A204.1 (cell line): ENCODE measurements around the gene ITGB1.
"Not testable (repeated sequence)": the region's sequence is repeated elsewhere in the genome, so short reads cannot be mapped to it uniquely, and the experiment has no call there.

Experiments
- FAIRE-seq: peaks from 2 replicates; lab custom pipeline; 2012; peaks lifted over from hg19 to GRCh38; lab: Jason Lieb, UNC

ITGB1 gene

GRCh38 chr10:32980558-32981468 lies 22.8 kb upstream of the ITGB1 start:
- no peak for FAIRE-seq

DNA sequence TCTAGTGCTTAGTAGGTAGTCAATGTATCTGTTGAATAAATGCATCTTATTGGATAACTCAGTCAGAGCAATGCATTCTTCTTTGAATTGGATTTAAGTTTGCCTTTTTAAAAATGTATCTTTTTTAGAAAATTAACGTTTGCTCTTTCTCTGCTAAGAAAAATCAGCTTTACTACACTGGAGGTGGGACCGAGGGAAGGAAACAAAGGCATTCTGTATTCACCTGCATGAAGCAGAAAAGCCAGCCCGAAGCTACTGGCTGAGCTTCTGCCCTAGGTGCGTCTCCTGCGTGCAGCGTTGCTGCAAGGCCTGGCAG lies 22.2 kb upstream of the ITGB1 start:
- no peak for FAIRE-seq

DNA sequence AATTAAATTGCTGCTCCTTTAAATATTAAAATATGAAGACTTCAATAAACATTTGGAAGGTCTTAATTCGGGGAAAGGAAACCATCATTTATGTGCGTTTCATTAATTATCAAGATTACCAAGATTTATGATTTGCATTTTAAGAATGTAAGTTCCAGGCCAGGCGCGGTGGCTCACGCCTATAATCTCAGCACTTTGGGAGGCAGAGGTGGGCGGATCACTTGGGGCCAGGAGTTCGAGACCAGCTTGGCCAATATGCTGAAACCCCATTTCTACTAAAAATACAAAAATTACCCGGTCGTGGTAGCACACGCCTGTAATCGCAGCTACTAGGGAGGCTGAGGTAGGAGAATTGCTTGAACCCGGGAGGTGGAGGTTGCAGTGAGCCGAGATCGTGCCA lies 21.7 kb upstream of the ITGB1 start:
- FAIRE-seq: not testable (repeated sequence)

DNA sequence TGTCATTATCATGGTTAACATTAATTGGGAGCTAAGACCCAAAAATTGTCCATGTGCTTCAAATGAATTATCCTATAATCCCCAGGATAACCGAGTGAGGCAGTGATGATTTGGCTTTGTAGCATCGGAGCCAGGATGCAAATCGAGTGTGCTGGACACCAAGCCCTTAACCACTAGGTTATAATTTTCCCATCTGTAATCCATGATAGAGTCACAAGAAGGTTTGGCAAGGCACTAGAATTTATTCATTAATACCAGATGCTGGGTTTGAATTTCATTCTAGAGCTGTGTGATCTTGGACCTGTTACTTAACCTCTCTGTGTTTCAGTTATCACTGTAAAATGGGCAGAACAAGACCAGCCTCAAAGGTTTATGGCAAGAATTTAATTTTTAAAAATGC lies 21.0 kb upstream of the ITGB1 start:
- no peak for FAIRE-seq

DNA sequence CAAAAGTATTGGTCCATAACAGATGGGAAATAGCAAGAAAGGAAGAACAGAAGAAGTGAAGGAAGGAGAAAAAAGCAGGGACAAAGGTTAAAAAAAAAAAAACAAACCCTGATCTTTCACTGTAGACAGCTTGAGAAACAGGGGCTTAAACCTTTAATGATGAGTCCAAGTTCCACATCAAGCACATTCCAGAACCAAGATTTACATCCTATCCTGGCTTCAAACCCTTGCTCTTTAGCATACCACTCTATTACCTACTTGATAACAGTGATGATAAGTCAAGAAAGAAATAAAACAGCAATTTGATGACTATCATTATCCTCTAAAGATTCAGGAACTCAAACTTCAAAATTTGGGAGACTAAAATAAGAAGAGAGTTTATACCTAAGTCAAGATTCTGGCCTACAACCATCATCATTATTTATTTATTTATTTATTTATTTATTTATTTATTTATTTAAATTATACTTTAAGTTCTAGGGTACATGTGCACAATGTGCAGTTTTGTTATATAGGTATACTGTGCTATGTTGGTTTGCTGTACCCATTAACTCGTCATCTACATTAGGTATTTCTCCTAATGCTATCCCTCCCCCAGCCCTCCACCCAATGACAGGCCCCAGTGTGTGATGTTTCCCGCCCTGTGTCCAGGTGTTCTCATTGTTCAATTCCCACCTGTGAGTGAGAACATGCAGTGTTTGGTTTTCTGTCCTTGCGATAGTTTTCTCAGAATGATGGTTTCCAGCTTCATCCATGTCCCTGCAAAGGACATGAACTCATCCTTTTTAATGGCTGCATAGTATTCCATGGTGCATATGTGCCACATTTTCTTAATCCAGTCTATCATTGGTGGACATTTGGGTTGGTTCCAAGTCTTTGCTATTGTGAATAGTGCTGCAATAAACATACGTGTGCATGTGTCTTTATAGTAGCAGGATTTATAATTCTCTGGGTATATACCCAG lies 20.1 kb upstream of the ITGB1 start:
- FAIRE-seq: not testable (repeated sequence)

- no peak for FAIRE-seq
These were observed 18.3 kb upstream of the ITGB1 start for GRCh38 chr10:32976338-32976737.

GRCh38 chr10:32972929-32973328 lies 14.9 kb upstream of the ITGB1 start:
- FAIRE-seq: peak; percentile 54

DNA sequence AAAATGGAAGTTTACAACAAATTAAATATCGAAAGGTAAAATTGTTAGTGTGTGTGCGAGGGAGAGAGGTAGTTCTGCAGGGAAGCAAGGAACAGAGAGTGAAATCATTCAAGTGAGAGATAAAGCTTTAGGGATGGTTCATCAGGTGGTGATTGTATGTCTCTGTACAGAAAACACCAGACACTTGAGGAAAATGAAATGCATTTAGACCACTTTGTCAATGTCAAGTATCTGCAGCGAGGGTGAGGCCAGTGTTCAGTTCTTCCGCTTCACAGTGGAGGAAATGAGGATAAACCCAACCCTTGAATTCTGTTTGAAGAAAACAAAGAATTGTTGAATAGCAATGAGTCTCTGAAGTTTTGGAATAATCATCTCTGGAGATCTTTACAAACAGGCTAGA lies 14.4 kb upstream of the ITGB1 start:
- FAIRE-seq: no peak

- peak; percentile 29 for FAIRE-seq
These were observed 13.6 kb upstream of the ITGB1 start for GRCh38 chr10:32971536-32972091.

DNA sequence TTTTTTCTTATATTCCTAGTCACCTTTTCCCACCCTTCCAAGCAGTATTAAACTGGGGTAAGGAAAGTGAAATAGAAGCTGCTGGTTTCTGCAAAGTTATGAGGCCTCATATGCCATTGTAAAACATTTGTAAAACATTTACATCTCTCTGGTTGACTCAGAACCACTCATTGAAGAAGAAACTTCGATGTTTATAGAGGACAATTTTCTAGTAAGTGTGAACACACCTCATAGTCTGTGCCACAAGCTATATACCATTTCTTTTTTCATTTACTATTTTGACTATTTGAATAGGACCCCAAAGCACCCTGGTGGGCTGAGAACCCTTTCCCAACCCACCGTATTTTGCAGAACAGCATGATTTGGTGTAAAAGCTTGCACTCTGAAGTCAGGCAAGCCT lies 12.9 kb upstream of the ITGB1 start:
- FAIRE-seq: no peak

DNA sequence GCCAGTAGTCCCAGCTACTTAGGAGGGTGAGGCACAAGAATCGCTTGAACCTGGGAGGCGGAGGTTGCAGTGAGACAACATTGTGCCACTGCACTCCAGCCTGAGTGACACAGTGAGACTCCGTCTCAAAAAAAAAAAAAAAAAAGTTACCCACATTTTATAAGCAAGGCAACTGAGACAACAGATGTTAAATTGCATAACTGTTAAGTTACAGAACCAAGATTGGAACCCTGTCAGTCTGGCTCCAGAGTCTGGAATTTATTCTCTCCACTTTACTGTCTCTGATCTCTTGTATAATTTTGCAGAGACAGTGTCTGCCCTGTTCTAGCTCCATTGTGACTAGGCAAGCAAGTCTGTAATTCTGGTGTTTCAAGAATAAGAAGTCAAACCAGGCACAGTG lies 6.2 kb upstream of the ITGB1 start:
- FAIRE-seq: no peak

GRCh38 chr10:32963096-32963495 lies 5.1 kb upstream of the ITGB1 start:
- peak; percentile 55 for FAIRE-seq

DNA sequence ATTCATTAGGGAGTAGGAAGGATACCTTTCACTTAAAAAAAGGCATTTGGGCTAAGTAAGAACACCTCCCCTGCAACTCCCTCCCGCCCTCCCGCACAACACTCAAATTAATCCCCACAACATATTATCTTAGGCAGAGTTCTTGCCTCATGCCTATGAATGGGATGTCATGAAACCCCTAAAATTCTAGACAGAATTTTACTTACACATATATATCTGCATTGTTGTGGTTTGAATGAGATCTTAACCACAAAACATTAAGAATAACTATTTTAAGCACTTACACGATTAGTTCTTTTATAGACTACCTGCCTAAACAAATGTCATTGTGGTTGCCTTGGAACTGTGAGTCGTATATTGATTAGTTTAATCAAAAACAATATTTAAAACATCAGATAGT lies 4.5 kb upstream of the ITGB1 start:
- FAIRE-seq: no peak

DNA sequence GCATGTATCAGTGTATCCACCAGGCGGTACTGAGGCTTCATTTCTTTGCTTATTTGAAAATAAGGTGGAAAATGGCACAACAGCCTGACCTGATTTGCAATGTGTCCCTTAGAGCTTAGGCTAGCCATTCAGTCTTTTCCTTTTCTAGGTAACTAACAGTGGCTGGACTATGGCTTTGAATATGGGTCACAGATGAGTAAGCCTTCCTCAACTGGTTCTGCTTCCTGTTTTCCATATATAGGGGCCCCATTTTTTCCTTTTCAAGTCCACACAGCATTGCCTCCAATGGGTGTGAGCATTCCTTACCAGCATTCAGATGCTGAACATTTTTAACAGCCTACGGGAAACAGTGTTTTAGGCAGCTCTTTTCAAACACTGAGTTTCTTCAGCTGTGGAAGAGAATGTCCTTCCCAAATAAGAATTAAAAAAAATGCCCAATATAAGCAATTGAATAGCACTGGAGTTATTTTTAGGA lies 3.9 kb upstream of the ITGB1 start:
- no peak for FAIRE-seq

DNA sequence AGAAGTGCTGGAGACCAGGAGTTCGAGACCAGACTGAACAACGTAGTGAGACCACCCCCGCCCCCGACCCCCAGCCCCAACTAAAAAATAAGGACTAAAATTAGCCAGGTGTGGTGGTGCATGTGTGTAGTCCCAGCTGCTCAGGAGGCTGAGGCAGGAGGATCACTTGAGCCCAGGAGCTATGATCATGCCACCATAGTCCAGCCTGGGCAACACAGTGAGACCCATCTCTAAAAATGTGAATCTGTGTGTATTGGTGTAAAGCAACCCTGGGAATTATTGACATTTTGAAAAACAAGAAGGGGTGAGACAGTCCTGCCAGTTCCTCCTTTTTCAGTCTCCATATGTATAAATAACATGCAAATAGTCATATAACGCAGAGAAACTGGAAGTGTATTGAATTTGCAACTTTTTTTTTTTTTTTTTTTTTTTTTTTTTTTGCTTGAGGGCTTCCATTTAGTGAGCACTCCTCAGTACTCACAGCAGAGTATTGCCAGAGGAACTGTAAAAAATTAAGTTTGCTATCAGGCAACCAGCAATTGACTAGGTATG lies 3.4 kb upstream of the ITGB1 start:
- no peak for FAIRE-seq

GRCh38 chr10:32960022-32960421 lies 2.0 kb upstream of the ITGB1 start:
- FAIRE-seq: no peak

GRCh38 chr10:32959006-32959920 lies 1.2 kb upstream of the ITGB1 start:
- FAIRE-seq: peak; percentile 14

DNA sequence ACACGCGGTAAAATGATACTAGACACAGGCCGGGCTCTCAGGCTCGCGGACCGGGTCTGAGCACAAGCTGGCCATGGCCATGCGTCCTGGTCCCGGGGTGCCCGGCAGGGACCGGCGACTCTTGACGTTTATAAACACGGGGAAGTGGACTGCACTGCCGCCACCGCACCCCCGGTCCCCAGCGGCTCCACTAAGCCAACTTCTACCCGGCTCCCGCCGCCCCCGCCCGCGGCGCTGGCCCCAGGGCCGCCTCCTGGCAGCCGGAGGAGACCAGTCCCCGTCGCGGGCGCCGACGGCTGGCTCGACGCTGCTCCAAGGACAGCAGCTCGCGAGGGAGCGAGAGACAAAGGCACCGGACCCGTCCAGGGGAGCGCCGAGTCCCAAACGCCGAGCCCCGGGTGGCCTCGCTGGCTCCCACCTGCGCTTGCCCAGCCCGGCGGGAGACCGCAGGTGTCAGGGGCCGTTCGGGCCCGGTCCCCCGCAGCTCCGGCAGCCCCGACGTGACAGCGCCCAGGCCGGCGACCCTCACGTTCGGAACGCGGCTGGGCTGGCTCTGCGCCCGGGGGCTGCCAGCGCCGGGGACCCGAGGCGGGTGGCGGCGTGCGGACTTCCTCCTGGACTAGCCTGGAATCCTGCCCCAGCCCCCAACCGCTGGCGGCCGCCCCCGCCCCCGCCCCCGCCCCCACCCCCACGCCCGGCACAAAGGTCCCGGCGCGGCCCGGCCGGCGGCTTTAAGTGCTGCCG lies 517 bp downstream of the ITGB1 start:
- no peak for FAIRE-seq

- no peak for FAIRE-seq
These were observed 1.4 kb downstream of the ITGB1 start for GRCh38 chr10:32956365-32957197.

DNA sequence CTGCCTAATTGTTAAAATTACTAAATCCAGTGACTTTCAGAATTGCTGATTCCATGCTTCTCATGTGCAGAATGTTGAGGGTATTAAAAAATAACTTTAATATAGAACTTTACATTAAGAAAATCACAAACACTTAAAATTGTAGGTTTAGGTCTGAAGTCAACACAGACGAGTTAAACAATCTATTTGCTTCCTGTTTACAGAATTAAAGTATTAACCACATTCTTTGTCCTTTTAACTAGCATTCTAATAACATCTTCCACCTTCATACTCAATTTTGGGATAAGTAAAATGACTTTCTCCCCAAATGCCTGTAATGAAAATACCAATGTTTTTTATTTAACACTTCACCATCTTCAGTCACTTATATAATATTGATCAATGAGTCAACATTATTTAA lies 2.2 kb downstream of the ITGB1 start:
- no peak for FAIRE-seq
